IMR-90 (cell line): ENCODE data around the gene PTPRN2. TPM values are rescaled to one million over a fixed set of nuclear protein-coding genes. Genes with fewer than 3 reads are reported as not detected.

ENCODE experiments used
- ATAC-seq: fragments of 200-7000 bp; cut with Tn5 transposase; 2 replicates; pipeline ENCODE4 v1.9.1; 2020; ENCODE audit warnings: low read depth, mild to moderate bottlenecking, moderate library complexity
- BruUV-seq: library from RNA; stranded (reverse); fragments of 400-500 nt; replicated peaks from 2 replicates; lab custom pipeline; 2021; lab: Mats Ljungman, UMichigan
- CTCF ChIA-PET: fragments of 300-600 bp; formaldehyde crosslinking; extraction: SDS; loops from one replicate; lab custom pipeline; 2021; ENCODE audit warnings: antibody characterized with exemption; lab: Yijun Ruan, JAX
- POLR2A ChIA-PET: fragments of 300-600 bp; sonication (Branson Sonifier 250); formaldehyde crosslinking; loops from one replicate; lab custom pipeline; 2022; ENCODE audit warnings: antibody characterized with exemption; ENCODE audit not compliant: unreplicated experiment; lab: Charles Lee
- DNase-seq: peaks from one replicate; pipeline ENCODE4 v3.0.0; 2013
- H2AFZ ChIP-seq: replicated peaks from 2 replicates; pipeline ENCODE3; 2013; ENCODE audit warnings: low read length, mild to moderate bottlenecking; ENCODE audit not compliant: poor library complexity
- H2AK5ac ChIP-seq: 2 replicates; pipeline ENCODE4 v1.6.1; 2013; ENCODE audit warnings: low read depth, low read length, inconsistent platforms
- H2AK9ac ChIP-seq: replicated peaks from 2 replicates; pipeline ENCODE3; 2013; ENCODE audit warnings: mild to moderate bottlenecking, low read depth, low read length, moderate library complexity; ENCODE audit not compliant: poor library complexity
- H2BK120ac ChIP-seq: 2 replicates; pipeline ENCODE4 v1.6.1; 2013; ENCODE audit warnings: low read depth, low read length, inconsistent platforms
- H2BK15ac ChIP-seq: 3 replicates; pipeline ENCODE4 v1.6.1; 2013; ENCODE audit warnings: low read depth, low read length, inconsistent platforms
- H2BK20ac ChIP-seq: 2 replicates; pipeline ENCODE4 v1.6.1; 2013; ENCODE audit warnings: low read depth, mild to moderate bottlenecking, inconsistent platforms, low read length, moderate library complexity
- H2BK5ac ChIP-seq: 2 replicates; pipeline ENCODE4 v1.6.1; 2013; ENCODE audit warnings: mild to moderate bottlenecking, low read depth, low read length, inconsistent platforms; ENCODE audit not compliant: poor library complexity, severe bottlenecking
- H3K14ac ChIP-seq: replicated peaks from 2 replicates; pipeline ENCODE4 v1.6.1; 2013; ENCODE audit warnings: low read depth, low read length, inconsistent platforms
- H3K18ac ChIP-seq: 2 replicates; pipeline ENCODE4 v1.6.1; 2013; ENCODE audit warnings: low read depth, low read length, control low read depth
- H3K23ac ChIP-seq: 2 replicates; pipeline ENCODE4 v1.6.1; 2013; ENCODE audit warnings: low read depth, low read length, inconsistent platforms
- H3K27ac ChIP-seq: 2 replicates; pipeline ENCODE4 v1.5.1; 2013; ENCODE audit warnings: mild to moderate bottlenecking, control low read depth, low read length; ENCODE audit not compliant: insufficient read depth
- H3K27me3 ChIP-seq: 2 replicates; pipeline ENCODE4 v1.6.1; 2013; ENCODE audit warnings: low read length; ENCODE audit not compliant: control insufficient read depth, insufficient read depth
- H3K36me3 ChIP-seq: 2 replicates; pipeline ENCODE4 v1.6.1; 2013; ENCODE audit warnings: low read length, mixed read lengths; ENCODE audit not compliant: control insufficient read depth, insufficient read depth
- H3K4ac ChIP-seq: 2 replicates; pipeline ENCODE4 v1.6.1; 2013; ENCODE audit warnings: low read depth, low read length, inconsistent platforms
- H3K4me1 ChIP-seq: 2 replicates; pipeline ENCODE4 v1.6.1; 2013; ENCODE audit warnings: low read length, mixed read lengths; ENCODE audit not compliant: control insufficient read depth, insufficient read depth
- H3K4me2 ChIP-seq: 2 replicates; pipeline ENCODE4 v1.6.1; 2013; ENCODE audit warnings: low read depth, mild to moderate bottlenecking, control low read depth, low read length, moderate library complexity
- H3K4me3 ChIP-seq: 2 replicates; pipeline ENCODE4 v1.5.1; 2013; ENCODE audit warnings: low read depth, mild to moderate bottlenecking, control low read depth, low read length, moderate library complexity; ENCODE audit not compliant: insufficient read depth
- H3K56ac ChIP-seq: 2 replicates; pipeline ENCODE4 v1.6.1; 2013; ENCODE audit warnings: low read length, inconsistent platforms; ENCODE audit not compliant: insufficient read depth; ENCODE audit errors: extremely low read depth
- H3K79me1 ChIP-seq, 2 experiments: 2 replicates each; pipeline ENCODE4 v1.6.1; 2013; ENCODE audit warnings: low read length in 2 of 2, inconsistent platforms in 1 of 2, low read depth in 1 of 2
- H3K9ac ChIP-seq: 2 replicates; pipeline ENCODE4 v1.6.1; 2013; ENCODE audit warnings: low read depth, low read length, control low read depth
- H3K9me1 ChIP-seq: 2 replicates; pipeline ENCODE4 v1.6.1; 2013; ENCODE audit warnings: low read length, inconsistent platforms; ENCODE audit not compliant: insufficient read depth
- H3K9me3 ChIP-seq: 2 replicates; pipeline ENCODE4 v1.6.1; 2013; ENCODE audit warnings: low read length; ENCODE audit not compliant: control insufficient read depth, insufficient read depth
- H4K20me1 ChIP-seq: 2 replicates; pipeline ENCODE4 v1.6.1; 2013; ENCODE audit warnings: low read length, inconsistent platforms; ENCODE audit not compliant: insufficient read depth
- H4K5ac ChIP-seq: 2 replicates; pipeline ENCODE4 v1.6.1; 2013; ENCODE audit warnings: mild to moderate bottlenecking, low read depth, low read length, control low read depth
- H4K8ac ChIP-seq, 2 experiments: 2 replicates each; pipeline ENCODE4 v1.6.1; 2013; ENCODE audit warnings: low read depth in 2 of 2, low read length in 2 of 2, control low read depth in 1 of 2, inconsistent platforms in 1 of 2
- H4K91ac ChIP-seq: 2 replicates; pipeline ENCODE4 v1.6.1; 2013; ENCODE audit warnings: low read depth, low read length, inconsistent platforms; ENCODE audit not compliant: insufficient read depth
- BHLHE40 ChIP-seq: fragments of 150-350 bp; IDR thresholded peaks from 2 replicates; pipeline ENCODE4 v1.6.1; 2016; ENCODE audit warnings: mild to moderate bottlenecking, low read depth, low read length
- CEBPB ChIP-seq: IDR thresholded peaks from 2 replicates; pipeline ENCODE4 v1.6.1; 2012; ENCODE audit warnings: low read depth, low read length, improper control_type of control experiment
- FOS ChIP-seq: fragments of 150-350 bp; IDR thresholded peaks from 2 replicates; pipeline ENCODE4 v1.6.1; 2016; ENCODE audit warnings: low read depth, low read length
- MAFK ChIP-seq: IDR thresholded peaks from 2 replicates; pipeline ENCODE4 v1.6.1; 2012; ENCODE audit warnings: low read depth, low read length, improper control_type of control experiment
- MAZ ChIP-seq: IDR thresholded peaks from 2 replicates; pipeline ENCODE4 v1.6.1; 2012; ENCODE audit warnings: low read depth, mild to moderate bottlenecking, low read length, improper control_type of control experiment, moderate library complexity, borderline replicate concordance
- MXI1 ChIP-seq: IDR thresholded peaks from 2 replicates; pipeline ENCODE4 v1.6.1; 2012; ENCODE audit warnings: low read depth, mild to moderate bottlenecking, low read length, moderate library complexity, borderline replicate concordance
- NFE2L2 ChIP-seq: fragments of 150-350 bp; IDR thresholded peaks from 2 replicates; pipeline ENCODE4 v1.6.1; 2016; ENCODE audit warnings: low read depth, mild to moderate bottlenecking, low read length
- RAD21 ChIP-seq: IDR thresholded peaks from 2 replicates; pipeline ENCODE4 v1.6.1; 2012; ENCODE audit warnings: low read length, improper control_type of control experiment
- RCOR1 ChIP-seq: IDR thresholded peaks from 2 replicates; pipeline ENCODE4 v1.6.1; 2012; ENCODE audit warnings: mild to moderate bottlenecking, low read length, improper control_type of control experiment; ENCODE audit not compliant: insufficient replicate concordance
- SMC3 ChIP-seq: fragments of 150-350 bp; IDR thresholded peaks from 2 replicates; pipeline ENCODE4 v1.6.1; 2016; ENCODE audit warnings: low read depth, mild to moderate bottlenecking, antibody characterized with exemption, low read length, moderate library complexity
- USF2 ChIP-seq: fragments of 150-350 bp; IDR thresholded peaks from 2 replicates; pipeline ENCODE4 v1.6.1; 2017; ENCODE audit warnings: mild to moderate bottlenecking, antibody characterized with exemption, low read length, low read depth
- WGBS, 2 experiments: methylation state at CpG; one replicate each; pipeline versions ENCODE4 v1.1.5 to v1.1.7; 2013; ENCODE audit warnings: missing lambda C conversion rate in 2 of 2; ENCODE audit not compliant: insufficient read length in 1 of 2; ENCODE audit errors: extremely low coverage in 2 of 2; 5-methylcytosine and 5-hydroxymethylcytosine counted together
- dilution Hi-C: fragments of 300-500 bp; cut with HindIII; formaldehyde crosslinking; loops from one replicate; pipeline ENCODE4 v1.14.3; 2018; ENCODE audit warnings: low sequenced_read_pairs; ENCODE audit not compliant: unreplicated experiment
- in situ Hi-C: fragments of 300-500 bp; cut with MboI; formaldehyde crosslinking; loops from 3 replicates; pipeline ENCODE4 v1.14.3; 2019; ENCODE audit warnings: low sequenced_read_pairs, inconsistent platforms, mixed read lengths
- intact Hi-C: fragments of 100-400 bp; cut with micrococcal nuclease; formaldehyde crosslinking; loops from 2 replicates; pipeline ENCODE4 v1.10.0; 2022
- polyA plus RNA-seq, 3 experiments: library from polyadenylated mRNA; depleted of rRNA; stranded (reverse); fragments of >200 nt; gene quantifications; 2 replicates each; pipeline ENCODE4 v1.2.3, GENCODE V29; 2012; ENCODE audit warnings: low replicate concordance in 1 of 3
- total RNA-seq: library from RNA; depleted of rRNA; stranded (reverse); fragments of >200 nt; gene quantifications from 2 replicates; pipeline ENCODE4 v1.2.3, GENCODE V29; 2012
- TF ChIP-seq, protein P1 (sequence below): fragments of 150-350 bp; IDR thresholded peaks from 2 replicates; pipeline ENCODE4 v1.6.1; 2016; ENCODE audit warnings: low read depth, mild to moderate bottlenecking, low read length, moderate library complexity, borderline replicate concordance
- TF ChIP-seq, protein P2 (sequence below): conservative IDR thresholded peaks from 2 replicates; pipeline ENCODE4 v1.5.1; 2012; ENCODE audit warnings: mild to moderate bottlenecking, low read depth, low read length, improper control_type of control experiment

The PTPRN2 gene
- total and polyA plus RNA-seq, 2 of the 4 experiments (the other 2 are of a cell fraction): 0.03 TPM; not detected in 1

DNA sequence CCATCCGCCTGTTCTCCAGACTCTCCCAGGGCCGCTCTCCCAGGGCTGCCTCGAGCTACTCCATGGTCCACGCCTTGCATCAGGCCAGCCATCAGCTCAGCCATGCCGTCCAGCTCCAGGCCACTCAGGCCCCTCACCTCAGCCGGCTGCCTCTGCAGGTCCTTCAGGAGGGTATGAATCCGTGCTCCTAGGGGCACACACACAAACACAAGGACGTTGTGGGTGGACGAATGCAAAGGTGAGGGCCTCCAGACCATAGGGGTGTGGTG, 449.4 kb downstream of the PTPRN2 start:
- Histone ChIP-seq H3K27ac (no peak overlapping the region), H3K18ac (no peak overlapping the region), H3K27me3 (no peaks in the 10 kb centered on the region), H3K9me3 (peaks cover 67% of the 10 kb centered on the region), H3K9me1 (no peaks in the 10 kb centered on the region), H4K5ac (no peak overlapping the region), H2BK120ac (no peak overlapping the region), H4K91ac (no peak overlapping the region), H2BK20ac (no peak overlapping the region), H3K4me3 (no peak overlapping the region), H3K36me3 (no peaks in the 10 kb centered on the region), H4K20me1 (no peaks in the 10 kb centered on the region), H3K23ac (no peak overlapping the region), H3K56ac (no peak overlapping the region), H3K4ac (no peak overlapping the region), H3K4me1 (no peaks in the 10 kb centered on the region), H3K14ac (no peak overlapping the region), H3K4me2 (no peak overlapping the region), H2AK9ac (no peak overlapping the region), H2AK5ac (no peak overlapping the region), H4K8ac (no peak overlapping the region), H2AFZ (no peak overlapping the region), H2BK15ac (no peak overlapping the region), H3K79me1 (no peaks in the 10 kb centered on the region), H2BK5ac (no peak overlapping the region), H3K9ac (no peak overlapping the region)
- TF ChIP-seq SMC3: no peak
- TF ChIP-seq, protein P1, sequence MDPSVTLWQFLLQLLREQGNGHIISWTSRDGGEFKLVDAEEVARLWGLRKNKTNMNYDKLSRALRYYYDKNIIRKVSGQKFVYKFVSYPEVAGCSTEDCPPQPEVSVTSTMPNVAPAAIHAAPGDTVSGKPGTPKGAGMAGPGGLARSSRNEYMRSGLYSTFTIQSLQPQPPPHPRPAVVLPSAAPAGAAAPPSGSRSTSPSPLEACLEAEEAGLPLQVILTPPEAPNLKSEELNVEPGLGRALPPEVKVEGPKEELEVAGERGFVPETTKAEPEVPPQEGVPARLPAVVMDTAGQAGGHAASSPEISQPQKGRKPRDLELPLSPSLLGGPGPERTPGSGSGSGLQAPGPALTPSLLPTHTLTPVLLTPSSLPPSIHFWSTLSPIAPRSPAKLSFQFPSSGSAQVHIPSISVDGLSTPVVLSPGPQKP: no peak
- TF ChIP-seq MAFK: no peak
- no peak for TF ChIP-seq NFE2L2
- no peak for TF ChIP-seq FOS
- no peak for TF ChIP-seq CEBPB
- TF ChIP-seq, protein P2, sequence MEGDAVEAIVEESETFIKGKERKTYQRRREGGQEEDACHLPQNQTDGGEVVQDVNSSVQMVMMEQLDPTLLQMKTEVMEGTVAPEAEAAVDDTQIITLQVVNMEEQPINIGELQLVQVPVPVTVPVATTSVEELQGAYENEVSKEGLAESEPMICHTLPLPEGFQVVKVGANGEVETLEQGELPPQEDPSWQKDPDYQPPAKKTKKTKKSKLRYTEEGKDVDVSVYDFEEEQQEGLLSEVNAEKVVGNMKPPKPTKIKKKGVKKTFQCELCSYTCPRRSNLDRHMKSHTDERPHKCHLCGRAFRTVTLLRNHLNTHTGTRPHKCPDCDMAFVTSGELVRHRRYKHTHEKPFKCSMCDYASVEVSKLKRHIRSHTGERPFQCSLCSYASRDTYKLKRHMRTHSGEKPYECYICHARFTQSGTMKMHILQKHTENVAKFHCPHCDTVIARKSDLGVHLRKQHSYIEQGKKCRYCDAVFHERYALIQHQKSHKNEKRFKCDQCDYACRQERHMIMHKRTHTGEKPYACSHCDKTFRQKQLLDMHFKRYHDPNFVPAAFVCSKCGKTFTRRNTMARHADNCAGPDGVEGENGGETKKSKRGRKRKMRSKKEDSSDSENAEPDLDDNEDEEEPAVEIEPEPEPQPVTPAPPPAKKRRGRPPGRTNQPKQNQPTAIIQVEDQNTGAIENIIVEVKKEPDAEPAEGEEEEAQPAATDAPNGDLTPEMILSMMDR: no peak
- TF ChIP-seq MXI1: no peak
- TF ChIP-seq USF2: no peak
- no peak for TF ChIP-seq RCOR1
- no peak for TF ChIP-seq BHLHE40
- TF ChIP-seq MAZ: no peak
- no peak for TF ChIP-seq RAD21
- BruUV-seq: no TSS peak
- POLR2A ChIA-PET: no interaction called here
- WGBS, 2 experiments: 46% methylated on average over 4 of the region's 9 CpGs; no CpG with 5 or more reads in 1 of the 2 experiments
- no peak for DNase-seq
- in situ Hi-C loops: no loop called here
- intact Hi-C loops: no loop called here
- dilution Hi-C loops: no loop called here
- CTCF ChIA-PET: no interaction called here
- no peak for ATAC-seq
